A172 (cell line): ENCODE data around the gene STRN4. TPM values are rescaled to one million over a fixed set of nuclear protein-coding genes. Genes with fewer than 3 reads are reported as not detected.

ENCODE experiments used
- DNase-seq: peaks from one replicate; pipeline ENCODE4 v3.0.0-alpha.2; 2015; ENCODE audit warnings: low spot score
- total RNA-seq: library from RNA; depleted of rRNA; stranded (reverse); fragments of >200 nt; shearing (Covaris generic); gene quantifications from 2 replicates; pipeline ENCODE4 v1.2.3, GENCODE V29; 2014; rRNA removed

STRN4 gene
- total RNA-seq, 1 experiment from 2014 or later, result 47.9 TPM

GRCh38 chr19:46674416-46675178, 71.7 kb downstream of the STRN4 start:
- DNase-seq, result peak; percentile 46

GRCh38 chr19:46670813-46671212, 75.4 kb downstream of the STRN4 start:
- DNase-seq, result peak; percentile 31

Other genes with a start within 250 kb of the STRN4 start
- gene CALM3, start 145.1 kb downstream of the STRN4 start, total RNA-seq, result 103 and 145 TPM in 2 replicates
- 1.1 and 1.6 TPM in 2 replicates for gene PTGIR, start 121.4 kb downstream of the STRN4 start, total RNA-seq
- not detected in 2 replicates for gene GNG8, start 110.2 kb downstream of the STRN4 start, total RNA-seq
- 0.84 and 1.1 TPM in 2 replicates for gene DACT3, start 85.3 kb downstream of the STRN4 start, total RNA-seq
- gene PRKD2, start 29.3 kb downstream of the STRN4 start, total RNA-seq, result 13.3 and 18.8 TPM in 2 replicates
- 6.4 and 14.2 TPM in 2 replicates for gene FKRP, start 393 bp downstream of the STRN4 start, total RNA-seq
- gene SLC1A5, start 42.1 kb upstream of the STRN4 start, total RNA-seq, result 57.2 and 58.7 TPM in 2 replicates
- 141 and 186 TPM in 2 replicates for gene AP2S1, start 104.4 kb upstream of the STRN4 start, total RNA-seq
- 11.5 and 14.1 TPM in 2 replicates for gene ARHGAP35, start 114.5 kb upstream of the STRN4 start, total RNA-seq